BLaER1 (cell line): ENCODE results near the gene PKN1.

ENCODE experiments used
- H3K27ac ChIP-seq: shearing (Covaris generic); formaldehyde crosslinking; 2 replicates; pipeline ENCODE4 v1.8.1; 2022
- H3K27me3 ChIP-seq: shearing (Covaris generic); formaldehyde crosslinking; 2 replicates; pipeline ENCODE4 v1.8.1; 2022
- H3K36me3 ChIP-seq: shearing (Covaris generic); formaldehyde crosslinking; 2 replicates; pipeline ENCODE4 v1.8.1; 2022
- H3K4me1 ChIP-seq: shearing (Covaris generic); formaldehyde crosslinking; 2 replicates; pipeline ENCODE4 v1.8.1; 2022
- H3K4me2 ChIP-seq: shearing (Covaris generic); formaldehyde crosslinking; 2 replicates; pipeline ENCODE4 v1.8.1; 2022
- H3K4me3 ChIP-seq: shearing (Covaris generic); formaldehyde crosslinking; 2 replicates; pipeline ENCODE4 v1.8.1; 2022
- H3K9ac ChIP-seq: shearing (Covaris generic); formaldehyde crosslinking; 2 replicates; pipeline ENCODE4 v1.8.1; 2022
- H3K9me3 ChIP-seq: shearing (Covaris generic); formaldehyde crosslinking; 2 replicates; pipeline ENCODE4 v1.8.1; 2022
- H4K20me1 ChIP-seq: shearing (Covaris generic); formaldehyde crosslinking; 2 replicates; pipeline ENCODE4 v1.8.1; 2022
- Cebpa-rat ChIP-seq: shearing (Covaris generic); IDR thresholded peaks from 2 replicates; pipeline ENCODE4 v1.8.1; 2022

The PKN1 gene

GRCh38 chr19:14407605-14408484, 25.3 kb upstream of the PKN1 start:
- Histone ChIP-seq H3K27ac (no peak overlapping the region), H3K4me1 (peaks cover 73% of the 10 kb centered on the region), H3K4me2 (peak overlapping the region; percentile 22; the same call in 1 of the 2 replicates), H3K9ac (no peak overlapping the region), H3K4me3 (no peak overlapping the region), H3K36me3 (peaks cover 95% of the 10 kb centered on the region), H4K20me1 (peaks cover 70% of the 10 kb centered on the region), H3K9me3 (no peaks in the 10 kb centered on the region), H3K27me3 (no peaks in the 10 kb centered on the region)
- no peak for TF ChIP-seq Cebpa-rat

GRCh38 chr19:14408491-14409145, 24.5 kb upstream of the PKN1 start:
- Histone ChIP-seq H4K20me1 (peaks cover 78% of the 10 kb centered on the region), H3K27me3 (no peaks in the 10 kb centered on the region), H3K4me1 (peaks cover 81% of the 10 kb centered on the region), H3K4me2 (peak overlapping the region; percentile 22), H3K4me3 (no peak overlapping the region), H3K9me3 (no peaks in the 10 kb centered on the region), H3K27ac (no peak overlapping the region), H3K36me3 (peaks cover 95% of the 10 kb centered on the region), H3K9ac (no peak overlapping the region)
- no peak for TF ChIP-seq Cebpa-rat

GRCh38 chr19:14409146-14410023, 23.7 kb upstream of the PKN1 start:
- Histone ChIP-seq H3K4me1 (peaks cover 88% of the 10 kb centered on the region), H3K9me3 (no peaks in the 10 kb centered on the region), H3K27me3 (no peaks in the 10 kb centered on the region), H3K4me3 (no peak overlapping the region), H3K36me3 (peaks cover 95% of the 10 kb centered on the region), H3K27ac (peak overlapping the region; percentile 66; the same call in 1 of the 2 replicates), H3K9ac (peak overlapping the region; percentile 50; the same call in 1 of the 2 replicates), H3K4me2 (peak overlapping the region; percentile 82), H4K20me1 (peaks cover 85% of the 10 kb centered on the region)
- no peak for TF ChIP-seq Cebpa-rat

- Histone ChIP-seq H3K27ac (peak overlapping the region; percentile 66), H3K36me3 (peaks cover 94% of the 10 kb centered on the region), H3K9me3 (no peaks in the 10 kb centered on the region), H4K20me1 (peaks cover 95% of the 10 kb centered on the region), H3K4me3 (peak overlapping the region; percentile 16; the same call in 1 of the 2 replicates), H3K4me2 (peak overlapping the region; percentile 82), H3K27me3 (no peaks in the 10 kb centered on the region), H3K4me1 (peaks cover 92% of the 10 kb centered on the region), H3K9ac (peak overlapping the region; percentile 50; the same call in 1 of the 2 replicates)
- TF ChIP-seq Cebpa-rat: no peak
Measured at GRCh38 chr19:14410091-14411051, 22.7 kb upstream of the PKN1 start.

- Histone ChIP-seq H3K36me3 (peaks cover 99% of the 10 kb centered on the region), H3K9me3 (no peaks in the 10 kb centered on the region), H3K9ac (peak overlapping the region; percentile 50; the same call in 1 of the 2 replicates), H3K27me3 (no peaks in the 10 kb centered on the region), H3K4me1 (peaks cover 95% of the 10 kb centered on the region), H3K27ac (peak overlapping the region; percentile 66), H3K4me2 (peak overlapping the region; percentile 82), H4K20me1 (peaks cover 100% of the 10 kb centered on the region), H3K4me3 (no peak overlapping the region)
- no peak for TF ChIP-seq Cebpa-rat
Measured at GRCh38 chr19:14411161-14411937, 21.8 kb upstream of the PKN1 start.

GRCh38 chr19:14411938-14412245, 21.2 kb upstream of the PKN1 start:
- no peak for TF ChIP-seq Cebpa-rat
- Histone ChIP-seq H3K4me2 (peak overlapping the region; percentile 82), H3K9me3 (no peaks in the 10 kb centered on the region), H4K20me1 (peaks cover 100% of the 10 kb centered on the region), H3K4me3 (no peak overlapping the region), H3K27me3 (no peaks in the 10 kb centered on the region), H3K36me3 (peaks cover 99% of the 10 kb centered on the region), H3K9ac (peak overlapping the region; percentile 50; the same call in 1 of the 2 replicates), H3K27ac (peak overlapping the region; percentile 66), H3K4me1 (peaks cover 95% of the 10 kb centered on the region)

GRCh38 chr19:14412324-14412995, 20.6 kb upstream of the PKN1 start:
- Histone ChIP-seq H4K20me1 (peaks cover 100% of the 10 kb centered on the region), H3K9me3 (no peaks in the 10 kb centered on the region), H3K9ac (peak overlapping the region; percentile 50; the same call in 1 of the 2 replicates), H3K27me3 (no peaks in the 10 kb centered on the region), H3K4me1 (peaks cover 99% of the 10 kb centered on the region), H3K4me2 (peak overlapping the region; percentile 82), H3K4me3 (no peak overlapping the region), H3K36me3 (peaks cover 96% of the 10 kb centered on the region), H3K27ac (no peak overlapping the region)
- no peak for TF ChIP-seq Cebpa-rat
